ENCODE results near the gene LDHAL6B.

LDHAL6B gene

DNA sequence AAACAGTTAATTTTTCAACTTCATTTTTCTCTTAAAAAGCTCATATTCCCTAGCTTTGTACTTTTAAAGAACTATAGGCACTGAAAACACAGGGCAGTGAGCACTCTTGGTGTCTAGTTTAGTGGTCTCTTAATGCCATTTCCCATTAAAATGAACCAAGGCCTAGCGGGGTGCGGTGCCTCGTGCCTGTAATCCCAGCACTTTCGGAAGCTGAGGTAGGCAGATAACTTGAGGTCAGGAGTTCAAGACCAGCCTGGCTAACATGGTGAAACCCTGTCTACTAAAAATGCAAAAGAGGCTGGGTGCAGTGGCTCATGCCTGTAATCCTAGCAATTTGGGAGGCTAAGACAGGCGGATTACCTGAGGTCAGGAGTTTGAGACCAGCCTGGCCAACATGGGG is 45.5 kb downstream of the LDHAL6B start:
- DNase-seq (ENCODE audit: low read depth, low spot score), result no peak
- no peak overlapping the region for H3K4me3 ChIP-seq (ENCODE audit: low read depth, low read length)
- TF ChIP-seq, protein P1, sequence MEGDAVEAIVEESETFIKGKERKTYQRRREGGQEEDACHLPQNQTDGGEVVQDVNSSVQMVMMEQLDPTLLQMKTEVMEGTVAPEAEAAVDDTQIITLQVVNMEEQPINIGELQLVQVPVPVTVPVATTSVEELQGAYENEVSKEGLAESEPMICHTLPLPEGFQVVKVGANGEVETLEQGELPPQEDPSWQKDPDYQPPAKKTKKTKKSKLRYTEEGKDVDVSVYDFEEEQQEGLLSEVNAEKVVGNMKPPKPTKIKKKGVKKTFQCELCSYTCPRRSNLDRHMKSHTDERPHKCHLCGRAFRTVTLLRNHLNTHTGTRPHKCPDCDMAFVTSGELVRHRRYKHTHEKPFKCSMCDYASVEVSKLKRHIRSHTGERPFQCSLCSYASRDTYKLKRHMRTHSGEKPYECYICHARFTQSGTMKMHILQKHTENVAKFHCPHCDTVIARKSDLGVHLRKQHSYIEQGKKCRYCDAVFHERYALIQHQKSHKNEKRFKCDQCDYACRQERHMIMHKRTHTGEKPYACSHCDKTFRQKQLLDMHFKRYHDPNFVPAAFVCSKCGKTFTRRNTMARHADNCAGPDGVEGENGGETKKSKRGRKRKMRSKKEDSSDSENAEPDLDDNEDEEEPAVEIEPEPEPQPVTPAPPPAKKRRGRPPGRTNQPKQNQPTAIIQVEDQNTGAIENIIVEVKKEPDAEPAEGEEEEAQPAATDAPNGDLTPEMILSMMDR (IDR thresholded peaks at IDR 0.05; ENCODE audit: low read depth, low read length), result no peak
- in situ Hi-C loops (cut with HindIII; ENCODE audit: low sequenced_read_pairs), result no loop called here

- no peak for DNase-seq (ENCODE audit: low read depth, low spot score)
- TF ChIP-seq, protein P1 (IDR thresholded peaks at IDR 0.05; ENCODE audit: low read depth, low read length), result no peak
- H3K4me3 ChIP-seq (ENCODE audit: low read depth, low read length), result no peak overlapping the region
- in situ Hi-C loops (cut with HindIII; ENCODE audit: low sequenced_read_pairs), result no loop called here
These were observed 49.2 kb downstream of the LDHAL6B start for GRCh38 chr15:59255680-59256336.

DNA sequence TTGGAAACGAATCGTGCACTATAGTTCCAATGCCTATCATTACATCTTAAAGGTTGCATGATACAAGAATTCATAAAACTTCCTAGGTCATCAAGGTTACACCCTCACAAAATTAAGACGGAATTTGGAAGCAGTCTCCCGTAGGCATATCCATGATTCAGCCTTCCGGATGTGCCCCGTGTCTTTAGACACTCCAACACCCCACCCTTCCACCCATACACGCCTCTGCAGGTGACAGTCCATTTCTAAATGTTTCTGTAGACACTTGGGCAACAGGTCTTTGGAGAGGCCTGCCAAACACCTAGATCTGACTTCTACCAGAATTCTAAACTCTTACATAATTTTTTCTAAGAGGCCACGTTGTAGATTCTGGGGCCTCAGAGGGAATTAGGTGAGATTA is 49.8 kb downstream of the LDHAL6B start:
- TF ChIP-seq, protein P1 (IDR thresholded peaks at IDR 0.05; ENCODE audit: low read depth, low read length), result no peak
- in situ Hi-C loops (cut with HindIII; ENCODE audit: low sequenced_read_pairs), result no loop called here
- DNase-seq (ENCODE audit: low read depth, low spot score), result no peak
- no peak overlapping the region for H3K4me3 ChIP-seq (ENCODE audit: low read depth, low read length)

GRCh38 chr15:59257140-59257539 is 50.5 kb downstream of the LDHAL6B start:
- TF ChIP-seq, protein P1 (IDR thresholded peaks at IDR 0.05; ENCODE audit: low read depth, low read length), result no peak
- no peak overlapping the region for H3K4me3 ChIP-seq (ENCODE audit: low read depth, low read length)
- no peak for DNase-seq (ENCODE audit: low read depth, low spot score)
- in situ Hi-C loops (cut with HindIII; ENCODE audit: low sequenced_read_pairs), result no loop called here

Data from astrocyte of the spinal cord (primary cell).